Measurements from ENCODE around the gene GRB7.

The GRB7 gene

DNA sequence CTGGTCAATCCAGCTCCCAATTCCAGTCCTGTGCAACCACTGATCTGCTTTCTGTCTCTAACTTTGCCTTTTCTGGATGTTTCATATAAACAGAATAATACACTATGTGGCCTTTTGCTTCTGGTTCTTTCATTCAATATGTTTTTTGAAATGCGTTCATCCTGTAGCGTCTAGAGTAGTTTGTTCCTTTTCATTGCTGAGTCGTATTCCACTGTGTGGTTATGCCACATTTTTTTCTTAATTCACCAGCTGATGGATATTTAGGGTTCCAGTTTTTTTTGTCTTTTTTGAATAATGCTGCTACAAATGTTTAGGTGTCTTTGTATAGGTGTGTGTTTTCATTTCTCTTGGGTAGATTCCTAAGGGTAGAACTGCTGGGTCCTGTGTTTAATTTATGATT is 5.2 kb upstream of the GRB7 start:
- 100% methylated on average over 2 of the region's 3 CpGs for WGBS (ENCODE audit: insufficient coverage)
- H3K36me3 ChIP-seq (ENCODE audit: control insufficient read depth in 4 of 4, insufficient read depth in 4 of 4, low read length in 3 of 4), result peaks cover 3 to 16% (median 10%) of the 10 kb centered on the region in 4 experiments
- no peaks in the 10 kb centered on the region for H3K9me3 ChIP-seq (ENCODE audit: control extremely low read depth in 1 of 5, control insufficient read depth in 4 of 5, insufficient read depth in 2 of 5, low read depth in 1 of 5, low read length in 4 of 5)
- no peak overlapping the region for H3K27ac ChIP-seq (ENCODE audit: insufficient read depth in 1 of 2, low read depth in 1 of 2, low read length in 2 of 2, poor library complexity in 1 of 2, severe bottlenecking in 2 of 2)
- peaks cover 5 to 13% (median 9%) of the 10 kb centered on the region in 4 experiments for H3K4me1 ChIP-seq (ENCODE audit: control extremely low read depth in 1 of 4, control insufficient read depth in 4 of 4, insufficient read depth in 4 of 4, low read length in 3 of 4)
- CTCF ChIA-PET, result interaction anchor here (1.8 kb wide), 1 partner anchor 111 kb away, joined by 10 read pairs; no protein-coding TSS in a partner anchor
- POLR2A ChIA-PET, result no interaction called here
- no peak overlapping the region for H3K4me3 ChIP-seq (ENCODE audit: control insufficient read depth in 1 of 7, extremely low read depth in 1 of 7, insufficient read depth in 4 of 7, low read depth in 2 of 7, low read length in 6 of 7)
- H3K27me3 ChIP-seq (replicated peaks in 2 of 5; ENCODE audit: control insufficient read depth in 4 of 5, insufficient read depth in 5 of 5, low read length in 4 of 5), result peaks cover 0 to 26% (median 14%) of the 10 kb centered on the region in 5 experiments
- no peak for DNase-seq

DNA sequence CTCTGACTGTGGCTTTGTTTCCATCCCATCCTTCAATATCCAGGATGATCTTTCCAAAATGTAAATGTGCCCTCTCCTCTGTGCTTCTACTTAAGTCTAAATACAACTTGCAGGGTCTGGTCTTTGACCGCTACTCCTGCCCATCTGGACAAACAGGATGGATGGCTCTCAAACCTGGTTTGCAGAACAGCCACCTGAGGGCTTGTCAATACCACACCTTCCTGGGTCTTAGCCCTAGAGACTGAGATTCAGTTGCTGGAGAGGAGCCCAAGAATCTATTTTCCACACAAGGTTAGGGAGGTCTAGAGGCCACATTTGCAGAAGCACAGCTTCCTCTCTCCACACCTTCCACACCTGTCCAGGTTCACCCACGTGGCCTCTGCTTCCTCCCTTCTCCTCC is 1.9 kb upstream of the GRB7 start:
- ChIA-PET CTCF (no interaction called here), POLR2A (no interaction called here)
- 81% methylated on average over 2 of the region's 2 CpGs for WGBS (ENCODE audit: insufficient coverage)
- Histone ChIP-seq H3K9me3 (ENCODE audit: control extremely low read depth in 1 of 5, control insufficient read depth in 4 of 5, insufficient read depth in 2 of 5, low read depth in 1 of 5, low read length in 4 of 5) (no peaks in the 10 kb centered on the region), H3K36me3 (ENCODE audit: control insufficient read depth in 4 of 4, insufficient read depth in 4 of 4, low read length in 3 of 4) (no peaks in the 10 kb centered on the region), H3K27ac (ENCODE audit: insufficient read depth in 1 of 2, low read depth in 1 of 2, low read length in 2 of 2, poor library complexity in 1 of 2, severe bottlenecking in 2 of 2) (no peak overlapping the region), H3K27me3 (replicated peaks in 2 of 5; ENCODE audit: control insufficient read depth in 4 of 5, insufficient read depth in 5 of 5, low read length in 4 of 5) (peaks cover 0 to 59% (median 29%) of the 10 kb centered on the region in 5 experiments), H3K4me3 (ENCODE audit: control insufficient read depth in 1 of 7, extremely low read depth in 1 of 7, insufficient read depth in 4 of 7, low read depth in 2 of 7, low read length in 6 of 7) (no peak overlapping the region), H3K4me1 (ENCODE audit: control extremely low read depth in 1 of 4, control insufficient read depth in 4 of 4, insufficient read depth in 4 of 4, low read length in 3 of 4) (peaks cover 0 to 25% (median 10%) of the 10 kb centered on the region in 4 experiments)
- DNase-seq, result no peak

- ChIA-PET POLR2A (no interaction called here), CTCF (no interaction called here)
- H3K4me1 ChIP-seq (ENCODE audit: control extremely low read depth in 1 of 4, control insufficient read depth in 4 of 4, insufficient read depth in 4 of 4, low read length in 3 of 4), result peaks cover 0 to 25% (median 10%) of the 10 kb centered on the region in 4 experiments
- H3K4me3 ChIP-seq (ENCODE audit: control insufficient read depth in 1 of 7, extremely low read depth in 1 of 7, insufficient read depth in 4 of 7, low read depth in 2 of 7, low read length in 6 of 7), result no peak overlapping the region
- DNase-seq, result no peak
- WGBS (ENCODE audit: insufficient coverage), result 91% methylated on average over 7 of the region's 10 CpGs
- H3K27ac ChIP-seq (ENCODE audit: insufficient read depth in 1 of 2, low read depth in 1 of 2, low read length in 2 of 2, poor library complexity in 1 of 2, severe bottlenecking in 2 of 2), result no peak overlapping the region
- no peaks in the 10 kb centered on the region for H3K9me3 ChIP-seq (ENCODE audit: control extremely low read depth in 1 of 5, control insufficient read depth in 4 of 5, insufficient read depth in 2 of 5, low read depth in 1 of 5, low read length in 4 of 5)
- peaks cover 0 to 65% (median 35%) of the 10 kb centered on the region in 5 experiments for H3K27me3 ChIP-seq (replicated peaks in 2 of 5; ENCODE audit: control insufficient read depth in 4 of 5, insufficient read depth in 5 of 5, low read length in 4 of 5)
- H3K36me3 ChIP-seq (ENCODE audit: control insufficient read depth in 4 of 4, insufficient read depth in 4 of 4, low read length in 3 of 4), result no peaks in the 10 kb centered on the region
These were observed 1.2 kb upstream of the GRB7 start for GRCh38 chr17:39736319-39737165.

DNA sequence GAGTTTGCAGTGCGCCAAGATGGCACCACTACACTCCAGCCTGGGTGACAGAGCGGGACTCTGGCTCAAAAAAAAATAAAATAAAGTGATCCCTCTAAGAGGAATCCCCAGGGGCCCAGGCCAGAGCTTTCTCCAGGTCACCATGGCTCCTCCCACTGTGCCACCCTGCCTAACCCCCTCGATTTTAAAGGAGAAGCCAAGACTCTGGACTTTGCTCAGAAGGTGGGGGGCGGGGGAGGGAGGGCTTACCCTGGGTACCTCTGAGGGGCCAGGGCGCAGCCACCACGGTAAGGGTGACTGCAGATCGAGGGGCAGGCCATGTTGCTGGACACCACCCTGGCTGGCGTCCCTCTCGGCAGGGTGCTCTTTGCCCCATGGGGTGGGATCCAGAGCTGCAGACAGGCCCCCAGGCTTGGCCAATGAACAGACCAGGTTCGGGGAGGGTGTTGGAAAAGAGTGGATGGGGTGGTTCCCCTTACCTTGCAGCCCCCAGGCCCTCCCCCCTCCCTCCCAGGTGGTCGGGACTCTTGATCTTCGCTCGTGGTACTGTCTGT is 455 bp upstream of the GRB7 start:
- POLR2A ChIA-PET, result interaction anchor here (0.6 kb wide), 1 partner anchor 27 kb away, joined by 5 read pairs; no protein-coding TSS in a partner anchor
- Histone ChIP-seq H3K27ac (ENCODE audit: insufficient read depth in 1 of 2, low read depth in 1 of 2, low read length in 2 of 2, poor library complexity in 1 of 2, severe bottlenecking in 2 of 2) (no peak overlapping the region), H3K4me1 (ENCODE audit: control extremely low read depth in 1 of 4, control insufficient read depth in 4 of 4, insufficient read depth in 4 of 4, low read length in 3 of 4) (peaks cover 0 to 25% (median 10%) of the 10 kb centered on the region in 4 experiments), H3K9me3 (ENCODE audit: control extremely low read depth in 1 of 5, control insufficient read depth in 4 of 5, insufficient read depth in 2 of 5, low read depth in 1 of 5, low read length in 4 of 5) (no peaks in the 10 kb centered on the region), H3K4me3 (ENCODE audit: control insufficient read depth in 1 of 7, extremely low read depth in 1 of 7, insufficient read depth in 4 of 7, low read depth in 2 of 7, low read length in 6 of 7) (peak overlapping the region in 1 of 7 experiments; percentile 37), H3K36me3 (ENCODE audit: control insufficient read depth in 4 of 4, insufficient read depth in 4 of 4, low read length in 3 of 4) (no peaks in the 10 kb centered on the region), H3K27me3 (replicated peaks in 2 of 5; ENCODE audit: control insufficient read depth in 4 of 5, insufficient read depth in 5 of 5, low read length in 4 of 5) (peaks cover 0 to 69% (median 39%) of the 10 kb centered on the region in 5 experiments)
- CTCF ChIA-PET, result no interaction called here
- no peak for DNase-seq
- WGBS (ENCODE audit: insufficient coverage), result 53% methylated on average over 5 of the region's 13 CpGs

- ChIA-PET CTCF (no interaction called here), POLR2A (no interaction called here)
- H3K4me1 ChIP-seq (ENCODE audit: control extremely low read depth in 1 of 4, control insufficient read depth in 4 of 4, insufficient read depth in 4 of 4, low read length in 3 of 4), result peaks cover 0 to 25% (median 10%) of the 10 kb centered on the region in 4 experiments
- H3K27ac ChIP-seq (ENCODE audit: insufficient read depth in 1 of 2, low read depth in 1 of 2, low read length in 2 of 2, poor library complexity in 1 of 2, severe bottlenecking in 2 of 2), result no peak overlapping the region
- WGBS (ENCODE audit: insufficient coverage), result 0% methylated on average over 8 of the region's 13 CpGs
- peak in 2 of 3 donors; percentile 34 to 45 for DNase-seq
- H3K9me3 ChIP-seq (ENCODE audit: control extremely low read depth in 1 of 5, control insufficient read depth in 4 of 5, insufficient read depth in 2 of 5, low read depth in 1 of 5, low read length in 4 of 5), result no peaks in the 10 kb centered on the region
- H3K36me3 ChIP-seq (ENCODE audit: control insufficient read depth in 4 of 4, insufficient read depth in 4 of 4, low read length in 3 of 4), result no peaks in the 10 kb centered on the region
- peaks cover 0 to 78% (median 47%) of the 10 kb centered on the region in 5 experiments for H3K27me3 ChIP-seq (replicated peaks in 2 of 5; ENCODE audit: control insufficient read depth in 4 of 5, insufficient read depth in 5 of 5, low read length in 4 of 5)
- peak overlapping the region in 2 of 7 experiments; percentile 11 to 16 for H3K4me3 ChIP-seq (ENCODE audit: control insufficient read depth in 1 of 7, extremely low read depth in 1 of 7, insufficient read depth in 4 of 7, low read depth in 2 of 7, low read length in 6 of 7)
These were observed 797 bp downstream of the GRB7 start for GRCh38 chr17:39738568-39738901.

- POLR2A ChIA-PET, result no interaction called here
- Histone ChIP-seq H3K27me3 (replicated peaks in 2 of 5; ENCODE audit: control insufficient read depth in 4 of 5, insufficient read depth in 5 of 5, low read length in 4 of 5) (peaks cover 0 to 80% (median 48%) of the 10 kb centered on the region in 5 experiments), H3K9me3 (ENCODE audit: control extremely low read depth in 1 of 5, control insufficient read depth in 4 of 5, insufficient read depth in 2 of 5, low read depth in 1 of 5, low read length in 4 of 5) (no peaks in the 10 kb centered on the region), H3K27ac (ENCODE audit: insufficient read depth in 1 of 2, low read depth in 1 of 2, low read length in 2 of 2, poor library complexity in 1 of 2, severe bottlenecking in 2 of 2) (no peak overlapping the region), H3K36me3 (ENCODE audit: control insufficient read depth in 4 of 4, insufficient read depth in 4 of 4, low read length in 3 of 4) (no peaks in the 10 kb centered on the region), H3K4me1 (ENCODE audit: control extremely low read depth in 1 of 4, control insufficient read depth in 4 of 4, insufficient read depth in 4 of 4, low read length in 3 of 4) (peaks cover 0 to 25% (median 10%) of the 10 kb centered on the region in 4 experiments), H3K4me3 (ENCODE audit: control insufficient read depth in 1 of 7, extremely low read depth in 1 of 7, insufficient read depth in 4 of 7, low read depth in 2 of 7, low read length in 6 of 7) (peak overlapping the region in 2 of 7 experiments; percentile 23 to 55)
- CTCF ChIA-PET, result no interaction called here
- DNase-seq, result no peak
- WGBS (ENCODE audit: insufficient coverage), result 3% methylated on average over 23 of the region's 32 CpGs
These were observed 1.5 kb downstream of the GRB7 start for GRCh38 chr17:39738983-39739884.

Data from common myeloid progenitor, CD34-positive (primary cell).